Fibroblast of lung (primary cell): ENCODE data around the gene TBC1D17.
A peak's percentile ranks its signal among the peaks of the same experiment; 100 is the strongest.

Experiments
- EZH2 ChIP-seq: IDR thresholded peaks from 2 replicates; pipeline ENCODE4 v1.5.1; 2012; ENCODE audit warnings: low read length, control low read depth, mild to moderate bottlenecking; ENCODE audit errors: missing control alignments
- TF ChIP-seq, protein P1 (sequence below), 2 donors: IDR thresholded peaks in 1 of 2; conservative IDR thresholded peaks in 1 of 2; 1 replicate in 1 of 2; 2 replicates in 1 of 2; pipeline ENCODE4 v1.5.1; 2011 to 2012; ENCODE audit warnings: low read length in 2 of 2, control low read depth in 1 of 2, inconsistent platforms in 1 of 2, low read depth in 1 of 2, mild to moderate bottlenecking in 1 of 2

DNA sequence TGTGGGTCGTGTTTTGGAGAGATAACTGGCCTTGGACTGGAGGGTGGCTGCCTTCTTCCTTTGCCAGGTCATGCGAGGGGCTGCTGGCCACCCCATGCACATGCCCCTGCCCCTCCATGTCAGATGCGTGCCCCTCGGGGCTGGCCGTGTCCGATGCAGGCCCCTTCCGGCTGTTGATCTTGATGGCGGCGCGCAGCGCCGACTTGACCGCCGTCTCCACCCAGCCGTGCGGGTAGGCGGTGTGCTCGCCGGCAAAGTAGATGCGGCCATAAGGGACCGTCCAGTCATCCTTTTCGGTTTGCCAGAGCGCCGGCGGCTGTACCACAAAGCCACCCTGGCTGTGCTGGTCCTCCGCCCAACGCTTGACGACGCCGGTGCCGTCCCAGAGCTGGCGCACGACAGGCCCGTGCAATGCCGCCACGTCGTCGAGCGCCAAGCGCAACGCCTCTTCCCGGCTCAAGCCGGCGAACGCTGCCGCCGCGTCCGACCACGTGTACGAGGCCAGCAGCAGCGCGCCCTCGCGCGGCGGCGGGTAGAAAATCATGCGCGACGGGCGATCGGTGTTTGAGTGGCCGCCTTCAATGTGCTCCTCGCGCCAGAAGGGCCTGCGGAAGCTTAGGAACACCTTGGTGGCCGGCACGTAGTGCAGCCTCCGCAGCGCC lies 12.3 kb downstream of the TBC1D17 start:
- TF ChIP-seq, protein P1, sequence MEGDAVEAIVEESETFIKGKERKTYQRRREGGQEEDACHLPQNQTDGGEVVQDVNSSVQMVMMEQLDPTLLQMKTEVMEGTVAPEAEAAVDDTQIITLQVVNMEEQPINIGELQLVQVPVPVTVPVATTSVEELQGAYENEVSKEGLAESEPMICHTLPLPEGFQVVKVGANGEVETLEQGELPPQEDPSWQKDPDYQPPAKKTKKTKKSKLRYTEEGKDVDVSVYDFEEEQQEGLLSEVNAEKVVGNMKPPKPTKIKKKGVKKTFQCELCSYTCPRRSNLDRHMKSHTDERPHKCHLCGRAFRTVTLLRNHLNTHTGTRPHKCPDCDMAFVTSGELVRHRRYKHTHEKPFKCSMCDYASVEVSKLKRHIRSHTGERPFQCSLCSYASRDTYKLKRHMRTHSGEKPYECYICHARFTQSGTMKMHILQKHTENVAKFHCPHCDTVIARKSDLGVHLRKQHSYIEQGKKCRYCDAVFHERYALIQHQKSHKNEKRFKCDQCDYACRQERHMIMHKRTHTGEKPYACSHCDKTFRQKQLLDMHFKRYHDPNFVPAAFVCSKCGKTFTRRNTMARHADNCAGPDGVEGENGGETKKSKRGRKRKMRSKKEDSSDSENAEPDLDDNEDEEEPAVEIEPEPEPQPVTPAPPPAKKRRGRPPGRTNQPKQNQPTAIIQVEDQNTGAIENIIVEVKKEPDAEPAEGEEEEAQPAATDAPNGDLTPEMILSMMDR (conservative IDR thresholded peaks at IDR 0.05 in 1 of 2, IDR thresholded peaks at IDR 0.05 in 1 of 2; ENCODE audit: low read depth in 1 of 2, low read length in 2 of 2): peak; percentile 45 to 60
- TF ChIP-seq EZH2: no peak
